Measurements from ENCODE around the gene DNAJC1. TPM values are rescaled to one million over a fixed set of nuclear protein-coding genes. Genes with fewer than 3 reads are reported as not detected.

Gene DNAJC1
- total RNA-seq, 2 experiments from 2014 or later: 16.8 to 19.3 TPM

DNA sequence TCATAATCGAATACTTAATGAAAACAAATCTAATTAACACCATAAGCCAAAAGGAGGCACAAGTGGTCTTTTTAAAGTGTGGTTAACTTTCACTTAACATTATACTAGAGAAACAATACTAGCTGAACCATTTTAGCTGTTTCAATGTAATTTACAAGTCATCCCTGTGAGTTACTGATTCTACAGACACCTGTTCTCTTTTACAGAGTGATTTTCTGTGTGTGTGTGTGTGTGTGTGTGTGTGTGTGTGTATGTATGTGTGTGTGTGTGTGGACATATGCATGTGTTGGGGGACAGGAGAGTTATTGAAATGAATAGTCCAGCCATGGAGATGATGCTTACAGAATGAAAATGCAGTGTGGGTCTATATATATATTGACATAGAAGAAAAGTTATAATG lies 200.2 kb downstream of the DNAJC1 start:
- no peaks in the 10 kb centered on the region for H3K27me3 ChIP-seq (ENCODE audit: control insufficient read depth in 1 of 2, insufficient read depth in 2 of 2, low read length in 2 of 2)
- ATAC-seq (ENCODE audit: poor library complexity) (no peak), DNase-seq (no peak)
- Mint-ChIP-seq H3K27me3 (no peaks in the 10 kb centered on the region), H3K4me1 (ENCODE audit: low read depth) (peaks cover 17% of the 10 kb centered on the region), H3K27ac (no peak overlapping the region), H3K36me3 (ENCODE audit: low read depth) (peaks cover 3% of the 10 kb centered on the region), H3K4me3 (no peak overlapping the region), H3K9me3 (no peaks in the 10 kb centered on the region)
- ChIA-PET CTCF (interaction anchor here (0.6 kb wide), 1 partner anchor 280 kb away, joined by 5 read pairs; no protein-coding TSS in a partner anchor), POLR2A (no interaction called here)
- no peak overlapping the region for H3K4me3 ChIP-seq (ENCODE audit: low read length)
- intact Hi-C loops (cut with DNase I, micrococcal nuclease): no loop called here
- peaks cover 3% of the 10 kb centered on the region for H3K4me1 ChIP-seq (ENCODE audit: insufficient read depth, low read length)
- no peaks in the 10 kb centered on the region for H3K9me3 ChIP-seq (ENCODE audit: control insufficient read depth in 1 of 2, insufficient read depth in 1 of 2, low read length in 2 of 2)
- TF ChIP-seq CTCF (IDR thresholded peaks at IDR 0.05): no peak
- no peak overlapping the region for H3K27ac ChIP-seq (ENCODE audit: low read depth in 1 of 2, low read length in 2 of 2)
- no peaks in the 10 kb centered on the region for H3K36me3 ChIP-seq (ENCODE audit: insufficient read depth, low read length)

GRCh38 chr10:21801609-21802008 lies 201.9 kb downstream of the DNAJC1 start:
- Histone ChIP-seq H3K27ac (ENCODE audit: low read depth in 1 of 2, low read length in 2 of 2) (no peak overlapping the region), H3K27me3 (ENCODE audit: control insufficient read depth in 1 of 2, insufficient read depth in 2 of 2, low read length in 2 of 2) (no peaks in the 10 kb centered on the region), H3K4me1 (ENCODE audit: insufficient read depth, low read length) (peaks cover 11% of the 10 kb centered on the region), H3K9me3 (ENCODE audit: control insufficient read depth in 1 of 2, insufficient read depth in 1 of 2, low read length in 2 of 2) (no peaks in the 10 kb centered on the region), H3K36me3 (ENCODE audit: insufficient read depth, low read length) (no peaks in the 10 kb centered on the region), H3K4me3 (ENCODE audit: low read length) (no peak overlapping the region)
- no peak for ATAC-seq (ENCODE audit: poor library complexity)
- Mint-ChIP-seq H3K27me3 (no peaks in the 10 kb centered on the region), H3K9me3 (no peaks in the 10 kb centered on the region), H3K36me3 (ENCODE audit: low read depth) (peaks cover 8% of the 10 kb centered on the region), H3K4me1 (ENCODE audit: low read depth) (peaks cover 34% of the 10 kb centered on the region), H3K4me3 (no peak overlapping the region), H3K27ac (no peak overlapping the region)
- DNase-seq: no peak
- TF ChIP-seq CTCF (IDR thresholded peaks at IDR 0.05): no peak
- ChIA-PET CTCF (no interaction called here), POLR2A (no interaction called here)
- intact Hi-C loops (cut with DNase I, micrococcal nuclease): no loop called here

DNA sequence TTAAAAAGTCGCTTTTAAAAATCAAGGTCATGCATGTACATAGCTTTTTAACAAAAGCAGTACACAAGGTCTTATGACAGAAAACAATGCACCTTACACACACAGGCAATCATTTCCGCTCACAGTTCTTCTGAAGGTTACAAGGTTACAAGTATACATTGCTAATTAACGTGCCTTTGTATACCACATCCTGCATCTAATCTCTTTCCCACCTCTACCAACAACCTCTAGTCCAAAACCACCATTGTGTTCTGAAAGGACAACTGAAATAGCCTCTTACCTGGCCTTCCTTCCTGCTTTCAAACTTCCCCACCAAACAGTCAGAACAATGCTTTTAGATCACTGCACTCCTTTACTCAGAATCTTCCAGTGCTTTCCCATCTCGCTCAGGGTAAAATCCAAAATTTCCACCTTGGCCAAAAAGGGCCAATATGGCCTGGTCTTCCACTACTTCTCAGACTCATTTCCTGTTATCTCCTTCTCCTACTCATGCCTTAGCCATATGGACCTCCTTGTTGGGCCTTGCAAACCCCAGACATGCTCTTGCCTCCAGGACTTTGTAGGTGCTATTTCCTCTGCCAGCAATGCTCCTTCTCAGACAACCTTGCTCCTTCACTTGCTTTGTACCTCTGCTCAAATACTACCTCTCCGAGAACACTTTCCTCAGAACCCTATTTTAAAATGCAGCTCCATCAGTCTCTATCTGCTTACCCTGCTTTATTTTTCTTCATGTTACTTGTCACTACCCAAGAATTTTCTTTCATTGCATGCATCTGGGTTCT lies 205.4 kb downstream of the DNAJC1 start:
- Mint-ChIP-seq H3K4me1 (ENCODE audit: low read depth) (peaks cover 35% of the 10 kb centered on the region), H3K9me3 (no peaks in the 10 kb centered on the region), H3K27ac (peak overlapping the region; percentile 84), H3K36me3 (ENCODE audit: low read depth) (peaks cover 4% of the 10 kb centered on the region), H3K27me3 (no peaks in the 10 kb centered on the region), H3K4me3 (peak overlapping the region; percentile 31)
- no peak overlapping the region for H3K4me3 ChIP-seq (ENCODE audit: low read length)
- CTCF ChIA-PET: no interaction called here
- TF ChIP-seq CTCF (IDR thresholded peaks at IDR 0.05): no peak
- POLR2A ChIA-PET: interaction anchor here (0.6 to 1.1 kb wide), 3 partner anchors 23 to 273 kb away, joined by 3 to 6 read pairs (median 3); partner anchors contain the start of gene SKIDA1
- H3K9me3 ChIP-seq (ENCODE audit: control insufficient read depth in 1 of 2, insufficient read depth in 1 of 2, low read length in 2 of 2): no peaks in the 10 kb centered on the region
- peak in 3 of 14 experiments; percentile 15 to 63 (median 27) for DNase-seq
- peaks cover 11% of the 10 kb centered on the region for H3K4me1 ChIP-seq (ENCODE audit: insufficient read depth, low read length)
- H3K27me3 ChIP-seq (ENCODE audit: control insufficient read depth in 1 of 2, insufficient read depth in 2 of 2, low read length in 2 of 2): no peaks in the 10 kb centered on the region
- no peaks in the 10 kb centered on the region for H3K36me3 ChIP-seq (ENCODE audit: insufficient read depth, low read length)
- intact Hi-C loops (cut with DNase I, micrococcal nuclease): loop anchor here in 1 of 2 experiments (1.0 kb wide), 1 partner anchor 57 kb away; no protein-coding TSS in a partner anchor
- ATAC-seq (ENCODE audit: poor library complexity): peak; percentile 88
- no peak overlapping the region for H3K27ac ChIP-seq (ENCODE audit: low read depth in 1 of 2, low read length in 2 of 2)

Measured in CD4-positive, alpha-beta T cell (primary cell).